HTERT RPE-1 (cell line): ENCODE data around the gene CDKN2A.

Experiments
- in situ Hi-C: fragments of 300-500 bp; cut with MboI; formaldehyde crosslinking; loops from 4 replicates; pipeline ENCODE4 v1.14.3; 2020; ENCODE audit warnings: low sequenced_read_pairs

The CDKN2A gene

DNA sequence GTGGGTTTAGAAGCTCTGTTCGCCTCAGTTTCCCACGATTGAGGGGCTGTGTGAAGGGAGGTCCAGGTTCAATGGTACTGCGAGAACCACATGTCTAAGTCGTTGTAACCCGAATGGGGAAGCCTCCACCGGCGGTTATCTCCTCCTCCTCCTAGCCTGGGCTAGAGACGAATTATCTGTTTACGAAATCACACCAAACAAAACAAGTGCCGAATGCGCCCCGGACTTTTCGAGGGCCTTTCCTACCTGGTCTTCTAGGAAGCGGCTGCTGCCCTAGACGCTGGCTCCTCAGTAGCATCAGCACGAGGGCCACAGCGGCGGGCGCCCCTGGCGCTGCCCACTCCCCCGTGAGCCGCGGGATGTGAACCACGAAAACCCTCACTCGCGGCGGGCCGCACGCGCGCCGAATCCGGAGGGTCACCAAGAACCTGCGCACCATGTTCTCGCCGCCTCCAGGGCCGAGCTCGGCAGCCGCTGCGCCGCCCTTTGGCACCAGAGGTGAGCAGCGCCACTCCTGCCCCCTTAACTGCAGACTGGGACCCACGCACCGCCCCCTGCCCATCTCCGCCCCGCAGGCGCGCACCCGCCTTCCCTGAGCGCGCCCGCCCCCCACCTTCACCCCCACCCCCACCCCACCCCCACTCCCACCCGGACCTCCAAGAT lies at the start of gene CDKN2A:
Gene CDKN2A, minus strand, starts transcription at position 500 of the 663 bp plus-strand sequence.
- in situ Hi-C loops = no loop called here

DNA sequence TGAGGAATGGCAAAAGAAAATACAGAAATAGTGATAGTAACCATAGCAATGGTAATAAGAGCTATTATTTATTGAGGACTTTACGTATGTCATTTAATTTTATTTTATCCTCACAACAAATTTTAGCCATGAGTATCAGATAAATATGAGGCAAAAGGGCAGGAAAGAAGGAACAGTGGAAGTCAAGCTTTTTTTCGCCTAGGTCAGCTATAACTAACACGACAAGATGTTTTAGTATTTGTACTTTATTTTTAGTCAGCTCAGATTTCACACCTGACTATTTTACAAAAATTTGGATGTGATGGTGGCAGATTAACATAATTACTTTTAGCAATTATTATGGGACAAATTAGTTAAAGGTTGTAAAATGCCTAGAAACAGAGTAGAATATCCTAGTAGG lies 49.7 kb upstream of the CDKN2A start:
- in situ Hi-C loops = no loop called here

DNA sequence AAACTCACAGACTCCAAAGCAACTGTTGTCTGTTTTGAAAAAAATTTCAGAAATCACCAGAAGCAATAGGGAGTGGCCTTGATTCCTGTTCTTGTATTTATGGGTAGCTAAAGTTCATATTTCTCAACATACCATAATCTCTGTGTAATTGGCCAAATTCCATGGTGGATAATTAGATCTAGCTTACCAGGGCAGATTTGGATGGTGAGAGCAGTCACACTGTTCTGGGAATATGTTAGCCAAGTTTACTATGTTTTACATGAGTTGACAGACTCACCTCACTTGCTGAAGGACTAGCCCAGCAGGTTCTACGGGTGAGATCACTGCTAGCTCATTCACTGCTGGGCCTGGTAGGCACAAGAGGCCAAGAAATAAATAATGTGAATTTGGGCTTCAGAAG lies 47.6 kb upstream of the CDKN2A start:
- in situ Hi-C loops = no loop called here

GRCh38 chr9:22041344-22041743 lies 47.2 kb upstream of the CDKN2A start:
- in situ Hi-C loops = no loop called here

DNA sequence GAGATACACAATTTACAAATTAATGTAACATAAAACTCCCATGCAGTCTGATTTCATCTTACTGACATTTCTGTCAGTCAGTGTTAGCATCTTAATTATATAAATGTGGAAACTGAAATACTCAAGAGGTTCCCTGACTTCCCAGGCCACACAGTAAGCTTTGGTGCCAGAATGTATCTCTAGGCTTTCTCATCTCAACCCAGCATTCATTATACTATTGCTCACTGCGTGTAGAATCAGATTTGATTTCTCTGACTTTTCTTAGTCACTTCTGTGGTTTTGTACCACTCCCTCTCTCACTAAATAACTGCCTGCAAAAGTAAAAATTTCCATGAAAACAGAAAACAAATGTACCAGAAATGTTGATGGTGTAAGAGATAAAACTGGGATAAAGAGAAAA lies 46.6 kb upstream of the CDKN2A start:
- in situ Hi-C loops = no loop called here

DNA sequence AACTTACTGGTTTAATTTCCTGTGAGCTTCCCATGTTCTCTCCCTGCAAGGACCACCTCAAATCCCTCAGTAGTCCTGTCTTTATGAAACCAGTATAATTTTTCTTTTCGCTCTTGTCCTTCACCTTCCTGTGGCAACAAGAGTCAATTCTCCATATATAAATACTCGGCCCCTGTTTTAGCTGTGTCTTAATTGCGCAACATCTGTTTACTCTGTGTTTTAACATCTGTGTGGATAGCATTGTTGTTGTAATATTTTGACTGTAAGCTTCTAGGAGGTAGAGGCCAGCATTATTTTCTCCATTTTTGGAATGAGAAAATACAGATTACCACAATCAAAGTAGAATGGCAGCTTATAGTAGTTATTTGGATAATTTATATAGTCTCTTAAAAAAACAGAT lies 45.1 kb upstream of the CDKN2A start:
- in situ Hi-C loops = no loop called here

DNA sequence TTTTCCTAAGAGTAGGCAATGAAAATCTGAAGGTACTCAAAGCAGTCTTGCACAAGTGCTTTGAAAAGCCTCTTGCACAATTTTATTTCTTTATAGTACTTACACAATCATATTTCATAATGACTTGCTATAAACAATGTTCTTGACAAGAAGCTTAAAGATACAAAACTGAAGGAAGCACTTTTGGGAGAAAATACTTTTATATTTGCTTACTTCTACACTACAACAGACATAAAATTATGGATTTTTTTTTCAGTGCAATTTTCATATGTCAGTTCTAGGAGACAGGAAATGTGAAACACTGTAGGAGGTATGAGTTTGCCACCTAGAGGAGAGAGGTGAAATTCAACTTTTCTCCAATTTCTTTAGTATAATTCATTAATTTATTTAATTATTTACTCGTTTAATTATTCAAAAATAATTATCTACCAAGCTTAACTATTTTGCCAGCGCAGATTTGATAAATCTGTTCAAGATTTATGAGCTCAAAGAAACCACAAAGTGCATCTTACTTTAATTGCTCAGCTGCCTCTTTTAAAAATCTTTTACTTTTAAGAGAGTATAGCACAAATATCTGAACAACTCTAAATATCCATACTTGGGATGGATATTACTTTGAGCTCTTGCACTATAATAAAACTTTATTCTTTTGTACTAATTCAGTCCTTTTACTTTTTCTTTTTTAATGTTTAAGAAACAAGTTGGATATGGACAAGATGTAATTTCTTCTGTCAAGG lies 43.9 kb upstream of the CDKN2A start:
- in situ Hi-C loops = no loop called here

DNA sequence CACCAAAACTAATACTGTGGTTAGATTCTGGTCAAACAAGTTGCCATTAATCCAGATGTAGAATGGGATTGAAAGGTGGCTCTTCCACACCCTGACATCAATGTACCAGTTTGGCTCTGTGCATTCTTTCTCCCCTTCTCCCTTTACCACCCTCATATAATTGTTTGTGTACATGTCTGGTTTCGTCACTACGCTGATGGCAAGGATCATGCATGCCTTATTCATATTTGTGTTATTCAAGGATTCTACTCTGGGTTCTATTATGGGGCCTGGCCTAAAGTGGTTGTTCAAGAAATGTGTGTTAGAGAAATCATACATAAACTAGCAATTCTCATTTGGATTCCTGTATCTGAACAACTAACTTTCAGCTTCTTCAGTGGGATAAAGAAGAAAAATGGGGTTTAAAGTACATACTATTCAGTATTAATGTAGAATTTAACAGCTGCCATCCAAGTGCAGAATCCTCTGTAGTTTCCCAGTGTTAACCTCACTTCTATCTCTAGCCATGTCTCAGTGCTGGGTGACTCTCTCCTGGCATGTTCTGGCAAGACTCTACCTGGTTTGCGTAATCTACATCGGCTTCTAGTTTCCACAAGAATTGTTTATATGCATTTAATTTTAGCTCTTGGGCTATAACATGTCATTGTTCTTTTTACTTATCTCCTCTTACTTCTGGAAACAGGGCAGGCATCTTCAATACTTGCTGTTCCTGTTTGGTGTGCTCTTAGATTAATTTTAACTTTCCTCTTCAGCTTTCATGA lies 42.9 kb upstream of the CDKN2A start:
- in situ Hi-C loops = no loop called here

GRCh38 chr9:22035591-22036011 lies 41.4 kb upstream of the CDKN2A start:
- in situ Hi-C loops = no loop called here

- in situ Hi-C loops = no loop called here
Measured at GRCh38 chr9:22033012-22033630, 38.9 kb upstream of the CDKN2A start.

DNA sequence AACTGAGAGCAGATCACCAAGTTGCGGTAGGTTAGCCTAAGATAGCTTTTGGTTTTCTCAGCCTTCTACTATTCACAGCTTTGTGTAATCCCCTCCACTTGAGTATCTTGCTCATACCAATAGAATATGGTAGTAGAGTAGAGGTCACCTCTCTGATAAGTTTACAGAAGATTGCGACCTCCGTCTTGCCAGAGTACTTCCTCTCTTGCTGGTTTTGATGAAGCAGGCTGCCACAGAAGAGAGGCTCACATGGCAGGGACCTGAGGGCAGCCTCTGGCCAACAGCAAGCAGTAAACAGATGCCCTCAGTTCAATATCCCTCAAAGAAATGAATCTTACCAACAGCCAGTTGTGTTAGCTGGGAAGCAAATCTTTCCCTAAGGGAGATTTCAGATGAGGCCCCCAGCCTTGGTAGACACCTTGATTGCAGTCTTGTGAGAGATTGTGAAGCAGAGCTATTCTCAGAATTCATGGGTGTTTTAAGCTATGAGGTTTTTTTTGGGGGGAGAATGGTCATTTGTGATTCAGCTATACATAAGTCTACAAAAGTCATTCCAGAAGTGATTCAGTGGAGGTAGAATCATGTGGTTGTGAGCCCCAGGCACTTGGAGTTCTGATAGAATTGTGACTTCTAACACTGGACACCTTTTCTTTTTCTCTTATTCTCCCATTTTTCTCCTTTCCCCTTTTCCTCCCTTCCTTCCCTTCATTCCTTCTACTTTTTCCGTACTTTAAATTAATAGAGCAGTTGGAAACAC lies 37.6 kb upstream of the CDKN2A start:
- in situ Hi-C loops = no loop called here

- in situ Hi-C loops = no loop called here
Measured at GRCh38 chr9:22030101-22030598, 36.0 kb upstream of the CDKN2A start.

GRCh38 chr9:22029231-22029630 lies 35.0 kb upstream of the CDKN2A start:
- in situ Hi-C loops = no loop called here

- in situ Hi-C loops = no loop called here
Measured at GRCh38 chr9:22028394-22028793, 34.2 kb upstream of the CDKN2A start.

- in situ Hi-C loops = no loop called here
Measured at GRCh38 chr9:22026696-22027095, 32.5 kb upstream of the CDKN2A start.

GRCh38 chr9:22022396-22022795 lies 28.2 kb upstream of the CDKN2A start:
- in situ Hi-C loops = no loop called here

DNA sequence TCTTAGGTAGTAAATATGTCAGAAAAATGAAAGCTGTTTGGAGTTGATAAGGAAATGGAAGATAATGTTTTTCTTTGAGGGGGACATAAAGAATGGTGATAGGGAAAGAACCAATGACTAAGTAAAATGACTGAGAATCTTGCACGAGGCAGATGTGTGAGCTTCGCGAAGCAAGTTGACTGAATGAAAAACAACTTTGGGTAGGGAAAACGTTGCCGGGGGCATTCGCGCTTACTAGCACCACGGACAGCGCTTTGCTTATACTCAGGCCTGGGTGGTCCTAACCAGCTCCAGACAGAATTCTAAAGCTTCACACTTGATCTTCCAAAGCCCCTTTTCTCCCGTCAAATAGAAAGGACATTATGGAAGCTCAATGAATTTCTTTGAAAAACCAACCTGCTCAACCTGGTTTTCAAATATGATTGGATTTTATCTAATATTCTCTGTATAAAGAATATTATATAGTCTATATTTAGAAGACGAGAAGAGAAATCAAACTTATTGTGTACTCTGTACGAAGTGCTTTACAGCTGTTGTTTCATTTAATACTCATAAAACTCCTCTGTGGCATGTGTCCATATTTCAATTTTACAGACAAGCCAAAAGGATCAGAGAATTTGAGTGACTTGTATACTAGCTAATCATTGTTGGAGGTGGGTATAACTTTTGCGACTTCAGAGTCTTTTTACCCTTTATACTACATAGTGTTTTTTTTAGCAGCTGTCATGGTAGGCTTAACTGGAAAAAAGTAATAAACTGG lies 16.9 kb upstream of the CDKN2A start:
- in situ Hi-C loops = no loop called here

DNA sequence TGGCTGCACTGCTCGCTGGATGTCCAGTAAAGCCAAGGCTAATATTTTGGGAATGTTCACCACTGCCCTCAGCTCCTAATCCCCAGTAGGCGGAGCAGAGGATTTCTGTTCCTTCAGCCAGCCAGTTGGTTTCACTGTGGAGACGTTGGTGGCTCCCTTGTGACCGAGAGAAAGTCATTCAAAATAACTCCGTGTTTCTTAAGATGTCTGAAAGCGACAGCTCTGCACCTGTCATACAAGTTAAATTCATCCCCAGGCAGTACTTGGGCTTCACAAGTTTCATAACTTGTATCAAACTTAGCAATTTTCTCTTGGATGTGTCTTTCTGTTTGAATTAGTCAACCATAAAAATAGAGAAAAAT lies 15.3 kb upstream of the CDKN2A start:
- in situ Hi-C loops = no loop called here

- in situ Hi-C loops = no loop called here
Measured at GRCh38 chr9:22008717-22009505, 14.7 kb upstream of the CDKN2A start, which contains the start of gene CDKN2B. CDKN2B (minus strand) TSS chr9:22009305; CDS start chr9:22008953, 352 bp downstream.
